GM18507 (cell line): ENCODE measurements around the gene MRPL36.
"Not testable (repeated sequence)": the region's sequence is repeated elsewhere in the genome, so short reads cannot be mapped to it uniquely, and the experiment has no call there.

Experiments
- DNase-seq: peaks from one replicate; pipeline ENCODE4 v3.0.0; 2011; ENCODE audit warnings: low read depth; ENCODE audit not compliant: insufficient read length; ENCODE audit errors: extremely low spot score
- FAIRE-seq: peaks from 2 replicates; lab custom pipeline; 2011; peaks lifted over from hg19 to GRCh38; lab: Jason Lieb, UNC

The MRPL36 gene

GRCh38 chr5:1799602-1800471, at the start of gene MRPL36:
Gene MRPL36, minus strand, starts transcription at chr5:1799837. Its CDS starts 902 bp downstream, at chr5:1798935.
- FAIRE-seq (peak; percentile 60), DNase-seq (peak; percentile 91)

- no peak for DNase-seq
Measured at GRCh38 chr5:1847611-1848010, 48.0 kb upstream of the MRPL36 start.

GRCh38 chr5:1847056-1847455, 47.4 kb upstream of the MRPL36 start:
- FAIRE-seq (no peak), DNase-seq (no peak)

More at GRCh38 chr5:1847611-1848010, 48.0 kb upstream of the MRPL36 start:
- FAIRE-seq = no peak

GRCh38 chr5:1846583-1846982, 46.9 kb upstream of the MRPL36 start:
- DNase-seq = no peak
- no peak for FAIRE-seq

- FAIRE-seq = no peak
- no peak for DNase-seq
Measured at GRCh38 chr5:1845696-1846095, 46.1 kb upstream of the MRPL36 start.

GRCh38 chr5:1844708-1845436, 45.2 kb upstream of the MRPL36 start:
- DNase-seq (no peak), FAIRE-seq (no peak)

- not testable (repeated sequence) for DNase-seq, FAIRE-seq
Measured at GRCh38 chr5:1843761-1844160, 44.1 kb upstream of the MRPL36 start.

- DNase-seq (no peak), FAIRE-seq (no peak)
Measured at GRCh38 chr5:1842004-1842819, 42.6 kb upstream of the MRPL36 start.

- DNase-seq (no peak), FAIRE-seq (no peak)
Measured at GRCh38 chr5:1840741-1841521, 41.3 kb upstream of the MRPL36 start.

GRCh38 chr5:1840071-1840547, 40.5 kb upstream of the MRPL36 start:
- DNase-seq (no peak), FAIRE-seq (no peak)

- FAIRE-seq = no peak
- DNase-seq = no peak
Measured at GRCh38 chr5:1838013-1838412, 38.4 kb upstream of the MRPL36 start.

GRCh38 chr5:1836891-1837880, 37.5 kb upstream of the MRPL36 start:
- no peak for FAIRE-seq
- DNase-seq = no peak

- FAIRE-seq (no peak), DNase-seq (no peak)
Measured at GRCh38 chr5:1836176-1836890, 36.7 kb upstream of the MRPL36 start.

GRCh38 chr5:1835431-1835830, 35.8 kb upstream of the MRPL36 start:
- no peak for DNase-seq
- FAIRE-seq = no peak

- no peak for DNase-seq
- FAIRE-seq = no peak
Measured at GRCh38 chr5:1834721-1835429, 35.2 kb upstream of the MRPL36 start.

- DNase-seq = no peak
- no peak for FAIRE-seq
Measured at GRCh38 chr5:1834022-1834551, 34.5 kb upstream of the MRPL36 start.
